A673 (cell line): ENCODE measurements around the gene MVK. TPM values are rescaled to one million over a fixed set of nuclear protein-coding genes. Genes with fewer than 3 reads are reported as not detected.
A peak's percentile ranks its signal among the peaks of the same experiment; 100 is the strongest.

Experiments used
- Bru-seq: library from RNA; stranded (reverse); fragments of 400-500 nt; gene quantifications from one replicate; lab custom pipeline; 2021; lab: Mats Ljungman, UMichigan
- BruChase-seq, 2 experiments: library from RNA; stranded (reverse); fragments of 400-500 nt; gene quantifications; one replicate each; lab custom pipeline; 2021; lab: Mats Ljungman, UMichigan
- BruUV-seq: library from RNA; stranded (reverse); fragments of 400-500 nt; replicated peaks from 2 replicates; lab custom pipeline; 2021; lab: Mats Ljungman, UMichigan
- CTCF ChIA-PET: fragments of 300-600 bp; sonication (Branson Sonifier 250); formaldehyde crosslinking; loops from one replicate; lab custom pipeline; 2022; ENCODE audit warnings: antibody characterized with exemption; lab: Charles Lee
- POLR2A ChIA-PET: fragments of 300-600 bp; sonication (Branson Sonifier 250); formaldehyde crosslinking; loops from one replicate; lab custom pipeline; 2022; ENCODE audit warnings: antibody characterized with exemption; ENCODE audit not compliant: low non-redundant PET; lab: Charles Lee
- DNase-seq: peaks from one replicate; pipeline ENCODE4 v3.0.0-alpha.2; 2015; ENCODE audit warnings: low spot score
- H3K27ac ChIP-seq: fragments of 200-600 bp; sonication (generic); 2 replicates; pipeline ENCODE4 v1.5.1; 2016; ENCODE audit warnings: mixed run types, low read depth, mild to moderate bottlenecking, mixed read lengths, antibody characterized with exemption, low read length; ENCODE audit not compliant: poor library complexity, severe bottlenecking
- H3K27me3 ChIP-seq: fragments of 200-600 bp; sonication (generic); replicated peaks from 2 replicates; pipeline ENCODE4 v1.6.1; 2017; ENCODE audit warnings: mixed run types, low read depth, mild to moderate bottlenecking, mixed read lengths, antibody characterized with exemption, low read length; ENCODE audit not compliant: insufficient read depth, poor library complexity
- H3K36me3 ChIP-seq: fragments of 200-600 bp; sonication (generic); 2 replicates; pipeline ENCODE4 v1.6.1; 2016; ENCODE audit warnings: mixed run types, mild to moderate bottlenecking, mixed read lengths, antibody characterized with exemption, low read length; ENCODE audit not compliant: insufficient read depth, poor library complexity, severe bottlenecking
- H3K4me1 ChIP-seq: fragments of 200-600 bp; sonication (generic); 2 replicates; pipeline ENCODE4 v1.6.1; 2017; ENCODE audit warnings: mixed run types, mild to moderate bottlenecking, mixed read lengths, antibody characterized with exemption, low read length; ENCODE audit not compliant: insufficient read depth, poor library complexity, severe bottlenecking
- H3K4me3 ChIP-seq: fragments of 200-600 bp; sonication (generic); 2 replicates; pipeline ENCODE4 v1.5.1; 2016; ENCODE audit warnings: low read depth, mixed run types, mild to moderate bottlenecking, mixed read lengths, low read length; ENCODE audit not compliant: poor library complexity, severe bottlenecking
- H3K9me3 ChIP-seq: fragments of 200-600 bp; sonication (generic); 2 replicates; pipeline ENCODE4 v1.6.1; 2016; ENCODE audit warnings: mixed run types, low read depth, mild to moderate bottlenecking, mixed read lengths, antibody characterized with exemption, low read length; ENCODE audit not compliant: poor library complexity, severe bottlenecking
- CTCF ChIP-seq: fragments of 300-800, 200-600 bp; sonication (generic); conservative IDR thresholded peaks from 2 replicates; pipeline ENCODE4 v1.5.1; 2017; ENCODE audit warnings: low read depth, mild to moderate bottlenecking, antibody characterized with exemption, low read length, moderate library complexity, mixed read lengths
- EZH2 ChIP-seq: fragments of 200-600 bp; sonication (generic); IDR thresholded peaks from 2 replicates; pipeline ENCODE4 v1.6.1; 2017; ENCODE audit warnings: borderline replicate concordance, low read depth, mild to moderate bottlenecking, mixed read lengths, antibody characterized with exemption, low read length; ENCODE audit not compliant: poor library complexity, severe bottlenecking
- intact Hi-C: fragments of 100-400 bp; cut with micrococcal nuclease; formaldehyde crosslinking; loops from one replicate; pipeline ENCODE4 v1.10.0; 2022; ENCODE audit not compliant: unreplicated experiment
- long read RNA-seq: library from polyadenylated mRNA; stranded (forward); transcript quantifications from one replicate; pipeline ENCODE4 v2.0.0, GENCODE V29; 2022
- total RNA-seq: library from RNA; stranded (reverse); gene quantifications from 2 replicates; pipeline ENCODE4 v1.2.3, GENCODE V29; 2021

Gene MVK
- 45.4 and 56.0 TPM in 2 replicates for total RNA-seq
- percentile 75 among the genes with signal in this experiment for Bru-seq, nascent RNA
- percentile 76 among the genes with signal in this experiment for BruChase-seq, experiment 1, labeled RNA remaining after a 2-hour chase
- percentile 72 among the genes with signal in this experiment for BruChase-seq, experiment 2, labeled RNA remaining after a 6-hour chase
- long read RNA-seq, full-length matches to known transcripts, result 128 of 143 reads
- long read RNA-seq, partial matches to known transcripts, result 4 of 143 reads
- long read RNA-seq, other reads (novel, unspliced or antisense), result 11 of 143 reads

- TF ChIP-seq CTCF, result no peak
- no peak for TF ChIP-seq EZH2
- Histone ChIP-seq H3K27ac (peak within 1 kb of the TSS; percentile 96), H3K36me3 (peaks cover 66% of the 10 kb centered on the region), H3K27me3 (no peaks in the 10 kb centered on the region), H3K4me3 (peak within 1 kb of the TSS; percentile 68), H3K4me1 (peaks cover 4% of the 10 kb centered on the region), H3K9me3 (no peaks in the 10 kb centered on the region)
- POLR2A ChIA-PET, result interaction anchor here (0.6 to 0.7 kb wide), 2 partner anchors 30 to 628 kb away, joined by 4 to 6 read pairs; no protein-coding TSS in a partner anchor
- BruUV-seq, result no TSS peak
- intact Hi-C loops, result no loop called here
- peak; percentile 99 for DNase-seq
- CTCF ChIA-PET, result interaction anchor here (0.6 to 1.5 kb wide), 7 partner anchors 24 to 461 kb away, joined by 3 to 5 read pairs (median 3); no protein-coding TSS in a partner anchor
Observed at GRCh38 chr12:109573029-109573913, at the start of gene MVK, which contains the start of gene MMAB. TSS of gene MVK (plus strand) at chr12:109573794. CDS start at chr12:109574823, 1,029 bp downstream. TSS of gene MMAB (minus strand) at chr12:109573504. CDS start at chr12:109573480, 24 bp downstream.

GRCh38 chr12:109524466-109525278, 48.9 kb upstream of the MVK start:
- DNase-seq, result no peak
- Histone ChIP-seq H3K36me3 (no peaks in the 10 kb centered on the region), H3K27ac (no peak overlapping the region), H3K27me3 (no peaks in the 10 kb centered on the region), H3K4me1 (peaks cover 7% of the 10 kb centered on the region), H3K9me3 (no peaks in the 10 kb centered on the region), H3K4me3 (no peak overlapping the region)
- intact Hi-C loops, result no loop called here
- BruUV-seq, result no TSS peak
- no peak for TF ChIP-seq EZH2
- no peak for TF ChIP-seq CTCF
- POLR2A ChIA-PET, result no interaction called here
- CTCF ChIA-PET, result interaction anchor here (1.3 kb wide), 1 partner anchor 251 kb away, joined by 4 read pairs; no protein-coding TSS in a partner anchor

- DNase-seq, result no peak
- TF ChIP-seq EZH2 (no peak), CTCF (no peak)
- Histone ChIP-seq H3K9me3 (no peaks in the 10 kb centered on the region), H3K36me3 (no peaks in the 10 kb centered on the region), H3K4me3 (no peak overlapping the region), H3K27ac (no peak overlapping the region), H3K27me3 (no peaks in the 10 kb centered on the region), H3K4me1 (peaks cover 5% of the 10 kb centered on the region)
- BruUV-seq, result no TSS peak
- intact Hi-C loops, result no loop called here
- ChIA-PET POLR2A (no interaction called here), CTCF (no interaction called here)
Observed at GRCh38 chr12:109525279-109525585, 48.4 kb upstream of the MVK start.
